Stimulated activated naive CD8-positive, alpha-beta T cell treated with anti-CD3 and anti-CD28 coated beads, Interleukin-15, Interleukin-2, amounts not matched to agents 100 U/mL and 50 U/mL, for 24 hours (primary cell): Measurements from ENCODE around the gene TOR2A.
"Not testable (repeated sequence)": the region's sequence is repeated elsewhere in the genome, so short reads cannot be mapped to it uniquely, and the experiment has no call there.

ENCODE experiments used
- ATAC-seq: fragments of 150-1000 bp; cut with Tn5 transposase; one replicate; pipeline ENCODE4 v1.10.0; 2021
- DNase-seq: peaks from one replicate; pipeline ENCODE4 v3.0.0; 2021

The TOR2A gene

GRCh38 chr9:127734747-127735529, at the start of gene TOR2A:
TOR2A (minus strand) TSS chr9:127735294; CDS start chr9:127735270, 24 bp downstream.
- ATAC-seq (peak; percentile 95), DNase-seq (peak; percentile 99)

- peak; percentile 28 for ATAC-seq
- peak; percentile 83 for DNase-seq
Measured at GRCh38 chr9:127783111-127784008, 48.3 kb upstream of the TOR2A start.

GRCh38 chr9:127781806-127782205, 46.7 kb upstream of the TOR2A start:
- DNase-seq (no peak), ATAC-seq (no peak)

GRCh38 chr9:127780909-127781308, 45.8 kb upstream of the TOR2A start:
- ATAC-seq, DNase-seq: not testable (repeated sequence)

- ATAC-seq (no peak), DNase-seq (no peak)
Measured at GRCh38 chr9:127780126-127780885, 45.2 kb upstream of the TOR2A start.

GRCh38 chr9:127779136-127779981, 44.3 kb upstream of the TOR2A start:
- DNase-seq (peak; percentile 75), ATAC-seq (peak; percentile 79)

GRCh38 chr9:127778280-127779135, 43.4 kb upstream of the TOR2A start, which contains the start of gene SH2D3C:
SH2D3C (minus strand) TSS chr9:127778666; CDS start chr9:127778627, 39 bp downstream.
- ATAC-seq (peak; percentile 20), DNase-seq (peak; percentile 73)

GRCh38 chr9:127777368-127777980, 42.4 kb upstream of the TOR2A start:
- DNase-seq (no peak), ATAC-seq (no peak)

- DNase-seq (peak; percentile 54), ATAC-seq (no peak)
Measured at GRCh38 chr9:127776924-127777289, 41.8 kb upstream of the TOR2A start.

- DNase-seq (peak; percentile 79), ATAC-seq (peak; percentile 28)
Measured at GRCh38 chr9:127776195-127776923, 41.3 kb upstream of the TOR2A start.

- no peak for ATAC-seq
- no peak for DNase-seq
Measured at GRCh38 chr9:127773981-127774380, 38.9 kb upstream of the TOR2A start.

GRCh38 chr9:127773272-127773671, 38.2 kb upstream of the TOR2A start:
- ATAC-seq (no peak), DNase-seq (no peak)

- ATAC-seq (no peak), DNase-seq (no peak)
Measured at GRCh38 chr9:127772603-127773002, 37.5 kb upstream of the TOR2A start.

- ATAC-seq (no peak), DNase-seq (no peak)
Measured at GRCh38 chr9:127771570-127772189, 36.6 kb upstream of the TOR2A start.

- peak; percentile 97 for DNase-seq
- peak; percentile 94 for ATAC-seq
Measured at GRCh38 chr9:127770905-127771569, 35.9 kb upstream of the TOR2A start.

GRCh38 chr9:127770583-127770904, 35.5 kb upstream of the TOR2A start:
- DNase-seq (no peak), ATAC-seq (no peak)

GRCh38 chr9:127769929-127770582, 35.0 kb upstream of the TOR2A start:
- DNase-seq (no peak), ATAC-seq (no peak)

- DNase-seq (no peak), ATAC-seq (no peak)
Measured at GRCh38 chr9:127769101-127769500, 34.0 kb upstream of the TOR2A start.
